HG02759 (cell line): ENCODE data around the gene COA3.
"Not testable (repeated sequence)": the region's sequence is repeated elsewhere in the genome, so short reads cannot be mapped to it uniquely, and the experiment has no call there.

Experiments
- ATAC-seq: cut with Tn5 transposase; IDR thresholded peaks from one replicate; pipeline ENCODE4 v1.9.1; 2021; ENCODE audit warnings: mild to moderate bottlenecking, moderate library complexity; ENCODE audit not compliant: unreplicated experiment

The COA3 gene

DNA sequence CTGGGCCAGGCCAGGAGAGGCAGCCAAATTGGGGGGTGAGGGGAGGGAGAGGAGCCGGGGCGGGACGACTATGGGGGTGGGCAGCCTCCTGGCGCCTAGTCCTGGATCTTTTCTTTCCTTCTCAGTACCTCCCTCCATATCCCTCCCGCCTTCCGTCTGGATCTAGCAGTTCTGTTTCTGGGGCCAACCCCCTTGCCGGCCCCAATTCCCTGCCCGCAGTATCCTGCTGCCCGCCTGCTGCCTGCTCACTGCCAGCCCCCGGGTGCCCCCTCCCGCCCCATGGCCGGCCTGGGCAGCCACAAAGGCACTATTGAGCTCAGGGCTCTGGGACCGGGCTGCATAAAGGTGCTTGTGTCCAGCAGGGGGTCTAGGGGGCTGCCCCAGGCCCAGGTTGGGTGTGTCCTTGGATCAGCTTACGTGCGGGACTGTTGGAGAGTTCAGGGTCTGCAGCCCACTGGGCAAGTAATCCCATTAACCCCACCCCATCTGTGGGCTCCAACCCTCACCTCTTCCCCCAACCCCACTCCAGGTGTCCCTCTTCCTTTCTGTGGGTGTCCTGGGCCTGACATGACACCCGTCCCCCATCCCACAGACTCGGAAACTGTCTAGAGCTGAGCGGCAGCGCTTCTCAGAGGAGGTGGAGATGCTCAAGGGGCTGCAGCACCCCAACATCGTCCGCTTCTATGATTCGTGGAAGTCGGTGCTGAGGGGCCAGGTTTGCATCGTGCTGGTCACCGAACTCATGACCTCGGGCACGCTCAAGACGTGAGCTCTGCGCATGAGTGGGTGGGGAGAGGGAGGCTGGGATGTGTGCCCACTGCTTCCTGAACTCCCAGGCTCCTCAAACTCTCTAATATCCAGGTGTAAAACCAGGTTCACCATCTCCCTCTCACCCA, 16.1 kb downstream of the COA3 start:
- ATAC-seq: no peak

- no peak for ATAC-seq
These were observed 16.8 kb downstream of the COA3 start for GRCh38 chr17:42781639-42782165.

GRCh38 chr17:42780851-42781638, 17.5 kb downstream of the COA3 start:
- ATAC-seq: no peak

DNA sequence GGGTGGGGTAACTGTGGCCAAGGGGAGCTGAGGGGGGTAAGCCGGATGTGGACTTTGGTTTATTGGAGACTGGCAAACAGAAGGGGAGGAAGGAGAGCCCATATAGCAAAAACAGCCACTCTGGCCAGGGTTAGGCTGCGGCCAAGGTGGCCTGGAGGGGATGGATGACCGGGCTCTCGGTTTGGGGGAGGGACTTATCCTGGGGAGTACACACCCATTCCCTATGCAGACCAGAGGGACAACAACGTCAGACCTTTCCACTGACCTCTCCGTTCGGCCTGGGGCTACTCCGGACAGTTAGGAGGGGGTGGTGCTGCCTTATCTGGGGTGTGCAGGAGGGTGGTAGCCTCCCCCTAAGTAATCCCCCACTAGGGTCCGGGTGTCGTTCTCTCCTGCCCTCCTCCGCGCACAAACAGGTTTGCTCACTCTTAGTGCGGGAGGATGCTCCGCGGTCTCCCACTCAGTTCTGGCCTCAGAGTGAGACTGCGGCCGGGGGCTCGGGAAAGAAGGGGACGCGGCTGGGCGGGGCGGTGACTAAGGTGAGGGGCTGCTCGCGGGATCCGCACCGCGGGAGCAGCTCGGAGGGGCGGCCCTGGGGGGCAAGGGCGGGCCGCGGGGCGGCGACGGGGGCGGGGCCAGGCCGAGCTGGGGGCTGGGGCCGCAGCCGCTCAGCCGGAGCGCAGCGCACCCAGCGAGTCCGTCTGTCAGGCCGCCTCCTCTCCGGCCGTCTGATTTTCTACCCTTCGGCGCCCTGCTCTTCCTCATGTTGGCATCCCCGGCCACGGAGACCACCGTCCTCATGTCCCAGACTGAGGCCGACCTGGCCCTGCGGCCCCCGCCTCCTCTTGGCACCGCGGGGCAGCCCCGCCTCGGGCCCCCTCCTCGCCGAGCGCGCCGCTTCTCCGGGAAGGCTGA, 18.3 kb downstream of the COA3 start, which contains the start of gene WNK4:
Gene WNK4 (plus strand): TSS at position 675 of the 915 bp plus-strand sequence. CDS start 89 bp downstream, at position 764.
- no peak for ATAC-seq

GRCh38 chr17:42779304-42779935, 19.1 kb downstream of the COA3 start:
- ATAC-seq: no peak

DNA sequence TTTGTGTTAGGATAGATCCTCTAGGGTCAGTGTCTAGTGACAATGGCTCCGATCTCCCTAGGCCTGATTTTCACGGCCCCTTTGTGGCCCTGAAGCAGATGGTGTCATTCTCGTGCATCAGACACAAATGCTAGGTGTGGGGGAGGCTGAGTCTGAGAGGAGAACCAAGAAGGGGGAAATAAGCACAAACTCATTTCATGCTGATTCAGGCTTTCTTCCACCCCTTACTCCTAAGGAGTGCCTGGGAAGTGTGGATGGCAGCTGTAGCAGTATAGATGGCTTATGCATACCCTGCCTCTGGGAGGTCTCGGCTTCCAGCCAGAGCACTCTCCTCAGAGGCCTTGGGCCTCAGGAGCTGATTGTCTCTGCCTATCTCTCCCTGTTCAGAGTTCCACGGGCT, 19.9 kb downstream of the COA3 start:
- ATAC-seq: no peak

DNA sequence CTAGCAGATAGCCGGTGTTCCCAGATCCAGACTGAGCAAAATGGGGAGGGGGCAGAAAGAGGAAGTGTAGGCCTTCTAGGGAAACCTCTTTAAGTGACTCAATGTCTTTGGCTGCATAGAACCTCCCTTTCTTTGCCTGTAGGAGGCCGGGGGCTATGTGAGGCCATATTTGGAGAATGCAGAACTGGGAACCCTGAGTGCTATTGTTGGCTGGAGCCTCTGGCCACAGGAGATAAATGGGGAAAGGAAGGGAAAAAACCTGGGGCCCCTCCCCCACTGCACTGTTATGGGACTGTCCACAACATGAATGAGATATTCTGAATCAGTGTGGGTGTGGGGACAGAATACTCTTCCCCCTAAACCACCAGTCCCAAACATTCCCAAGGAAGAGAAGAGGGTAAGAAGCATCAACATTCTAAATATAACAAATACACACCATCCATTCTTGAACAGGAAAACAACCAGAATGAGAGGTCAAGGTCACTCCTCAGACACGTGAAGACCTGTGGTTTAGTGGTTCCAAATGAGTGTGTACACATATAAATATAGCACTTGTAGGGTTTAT, 22.9 kb downstream of the COA3 start:
- ATAC-seq: no peak

DNA sequence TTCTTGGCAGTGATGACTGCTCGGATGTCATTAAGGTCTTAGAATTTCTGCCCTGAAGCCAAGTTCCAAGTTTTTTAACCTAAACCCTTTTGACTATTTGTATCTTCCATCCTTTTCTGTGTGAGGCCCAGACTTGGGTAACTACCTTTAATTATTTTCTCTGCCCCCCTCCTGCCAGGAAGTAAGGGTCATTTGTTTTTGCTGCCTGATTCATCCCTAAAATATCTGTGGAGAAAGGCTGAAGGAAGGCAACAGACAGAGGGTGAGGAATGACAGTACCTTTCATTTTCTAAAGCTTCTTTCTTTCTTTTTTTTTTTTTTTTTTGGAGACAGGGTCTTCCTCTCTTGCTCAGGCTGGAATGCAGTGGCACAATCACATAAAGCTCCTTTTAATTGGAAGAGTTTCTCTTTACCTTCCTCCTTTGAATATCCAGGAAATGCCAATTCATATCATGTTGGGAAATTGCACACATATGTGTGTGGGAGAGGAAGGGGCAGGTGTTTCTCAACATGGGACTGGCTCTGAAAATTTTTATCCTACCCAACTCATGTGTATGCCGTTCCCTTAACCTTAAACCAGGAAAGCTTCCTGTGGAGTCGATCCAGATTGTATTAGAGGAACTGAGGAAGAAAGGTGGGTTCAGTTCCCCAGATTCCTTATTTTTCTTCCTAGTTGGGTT, 24.3 kb downstream of the COA3 start:
- no peak for ATAC-seq

GRCh38 chr17:42773290-42774035, 25.0 kb downstream of the COA3 start, which contains the start of gene VPS25:
VPS25 (plus strand) TSS chr17:42773449; CDS start chr17:42773476, 27 bp downstream.
- peak; percentile 67 for ATAC-seq

DNA sequence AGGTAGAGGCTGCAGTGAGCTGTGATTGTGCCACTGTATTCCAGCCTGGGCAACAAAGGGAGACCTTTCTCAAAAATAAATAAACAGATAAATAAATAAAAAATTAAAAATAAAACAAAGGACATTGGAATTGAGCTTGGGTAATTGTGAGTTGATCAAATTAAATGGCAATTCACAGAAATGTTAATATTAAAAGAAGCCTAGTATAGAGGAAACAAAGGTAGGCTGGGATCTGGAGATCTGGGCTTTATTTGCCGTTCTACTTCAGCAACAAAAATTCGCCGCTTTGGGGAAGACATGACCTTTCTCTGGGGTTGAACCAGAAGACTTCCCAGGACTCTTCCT, 25.6 kb downstream of the COA3 start:
- no peak for ATAC-seq

DNA sequence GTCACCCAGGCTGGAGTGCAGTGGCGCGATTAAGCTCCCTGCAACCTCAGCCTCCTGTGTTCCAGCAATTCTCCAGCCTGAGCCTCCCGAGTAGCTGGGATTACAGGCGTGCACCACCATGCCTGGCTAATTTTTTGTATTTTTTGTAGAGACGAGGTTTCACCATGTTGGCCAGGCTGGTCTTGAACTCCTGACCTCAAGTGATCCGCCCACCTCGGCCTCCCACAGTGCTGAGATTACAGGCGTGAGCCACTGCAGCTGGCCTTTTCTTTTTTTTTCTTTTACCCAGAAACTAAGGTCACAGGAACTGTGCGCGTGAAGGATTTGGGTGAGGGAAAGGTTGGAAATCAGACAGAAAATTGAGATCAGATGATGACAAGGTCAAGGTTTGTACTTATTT, 28.5 kb downstream of the COA3 start:
- ATAC-seq: not testable (repeated sequence)

GRCh38 chr17:42768006-42768405, 30.5 kb downstream of the COA3 start:
- not testable (repeated sequence) for ATAC-seq

- no peak for ATAC-seq
These were observed 31.0 kb downstream of the COA3 start for GRCh38 chr17:42767512-42767911.

DNA sequence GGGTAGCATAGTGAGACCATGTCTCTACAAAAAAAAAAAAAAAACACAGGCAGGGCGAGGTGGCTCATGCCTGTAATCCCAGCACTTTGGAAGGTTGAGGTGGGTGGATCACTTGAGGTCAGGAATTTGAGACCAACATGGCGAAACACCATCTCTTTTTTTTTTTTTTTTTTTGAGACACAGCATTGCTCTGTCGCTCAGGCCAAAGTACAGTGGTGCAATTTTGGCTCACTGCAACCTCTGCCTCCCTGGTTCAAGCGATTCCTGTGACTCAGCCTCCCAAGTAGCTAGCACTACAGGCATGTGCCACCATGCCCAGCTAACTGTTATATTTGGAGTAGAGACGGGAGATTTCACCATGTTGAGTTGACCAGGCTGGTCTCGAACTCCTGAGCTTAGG, 32.4 kb downstream of the COA3 start:
- no peak for ATAC-seq

GRCh38 chr17:42761638-42762037, 36.9 kb downstream of the COA3 start:
- no peak for ATAC-seq

- ATAC-seq: no peak
These were observed 37.6 kb downstream of the COA3 start, which contains the start of gene RAMP2 for GRCh38 chr17:42760652-42761581. RAMP2 (plus strand) TSS chr17:42761227; CDS start chr17:42761262, 35 bp downstream.

- no peak for ATAC-seq
These were observed 38.4 kb downstream of the COA3 start for GRCh38 chr17:42759982-42760651.
